Measurements from ENCODE around the gene SUSD1. TPM values are rescaled to one million over a fixed set of nuclear protein-coding genes. Genes with fewer than 3 reads are reported as not detected.

The SUSD1 gene
- total and polyA plus RNA-seq, 2 donors (not counting 1 experiment from before 2014, with no cell fraction given) = 5.7 to 7.5 TPM

DNA sequence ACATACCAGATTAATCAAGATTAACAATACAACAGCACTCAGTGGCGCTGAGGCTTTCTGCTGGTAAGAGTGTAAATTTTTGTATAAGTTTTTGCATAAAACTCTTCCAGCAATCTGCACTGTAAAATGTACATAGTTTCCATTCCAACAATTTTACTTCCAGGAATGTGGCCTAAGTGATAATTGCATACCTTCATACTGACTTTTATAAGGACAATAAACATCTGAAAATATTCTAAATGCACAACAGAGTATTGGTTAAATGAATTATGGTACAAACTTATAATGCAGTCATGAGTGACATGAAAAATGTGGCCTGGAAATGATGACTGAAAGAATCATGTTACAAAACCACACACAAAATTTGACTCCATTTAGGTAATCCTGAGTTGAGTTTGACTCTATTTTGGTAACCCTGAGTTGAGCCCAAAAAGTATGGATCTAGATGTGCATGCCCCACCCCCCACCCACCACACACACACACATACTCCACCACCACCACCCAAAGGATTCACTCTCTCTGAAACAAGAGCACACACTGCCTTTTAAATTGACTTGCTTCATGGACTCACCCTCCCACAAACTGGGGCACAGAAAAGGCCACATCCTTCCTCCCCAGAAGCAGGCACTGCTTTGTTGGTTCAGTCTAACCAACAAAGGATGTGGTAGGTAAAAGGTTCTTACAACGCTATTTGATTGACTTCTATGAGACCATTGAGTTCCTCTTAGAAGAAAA is 137.6 kb downstream of the SUSD1 start:
- Histone ChIP-seq H3K4me3 (ENCODE audit: control extremely low read depth in 1 of 5, extremely low read depth in 1 of 5, insufficient read depth in 1 of 5, low read depth in 2 of 5, low read length in 4 of 5) (peak overlapping the region in 1 of 5 experiments; percentile 18), H3K4me2 (replicated peaks; ENCODE audit: low read depth, low read length, poor library complexity, severe bottlenecking) (peak overlapping the region; percentile 59), H3K27me3 (replicated peaks in 1 of 4; ENCODE audit: control extremely low read depth in 1 of 4, control insufficient read depth in 3 of 4, insufficient read depth in 4 of 4, low read length in 3 of 4) (no peaks in the 10 kb centered on the region), H2AFZ (ENCODE audit: insufficient read depth, low read depth, low read length, poor library complexity, severe bottlenecking) (no peak overlapping the region), H3K27ac (ENCODE audit: low read length in 2 of 2) (peak overlapping the region; percentile 56 to 72), H3K79me2 (ENCODE audit: control insufficient read depth, insufficient read depth, low read length) (no peaks in the 10 kb centered on the region), H3K4me1 (ENCODE audit: control insufficient read depth in 2 of 2, insufficient read depth in 2 of 2, low read length in 2 of 2) (peaks cover 75 to 77% of the 10 kb centered on the region in 2 donors), H3K36me3 (replicated peaks in 1 of 2; ENCODE audit: control extremely low read depth in 1 of 2, control insufficient read depth in 1 of 2, extremely low read depth in 1 of 2, insufficient read depth in 2 of 2, low read length in 1 of 2) (no peaks in the 10 kb centered on the region), H3K9ac (ENCODE audit: low read length) (no peak overlapping the region), H3K9me3 (ENCODE audit: control extremely low read depth in 1 of 3, control insufficient read depth in 2 of 3, insufficient read depth in 1 of 3, low read length in 2 of 3) (peaks cover 0 to 5% (median 0%) of the 10 kb centered on the region in 3 donors), H4K20me1 (ENCODE audit: control insufficient read depth, insufficient read depth, low read length, poor library complexity, severe bottlenecking) (no peaks in the 10 kb centered on the region)
- Mint-ChIP-seq H3K27ac (peak overlapping the region; percentile 95), H3K4me1 (peaks cover 72% of the 10 kb centered on the region), H3K27me3 (no peaks in the 10 kb centered on the region), H3K4me3 (peak overlapping the region; percentile 81), H3K9me3 (ENCODE audit: insufficient read depth) (no peaks in the 10 kb centered on the region)
- CTCF ChIA-PET = interaction anchor here (1.6 kb wide), 1 partner anchor 140 kb away, joined by 4 read pairs; no protein-coding TSS in a partner anchor
- POLR2A ChIA-PET = no interaction called here
- TF ChIP-seq EZH2 (IDR thresholded peaks at IDR 0.05; ENCODE audit: borderline replicate concordance, insufficient read depth, low read depth, low read length, poor library complexity, severe bottlenecking) (no peak), CTCF (IDR thresholded peaks at IDR 0.05) (no peak)
- peak; percentile 84 for DNase-seq
- WGBS (ENCODE audit: insufficient coverage) = no CpG with 5 or more reads among the region's 2 CpGs
- intact Hi-C loops (cut with micrococcal nuclease) = loop anchor here (1.0 to 2.0 kb wide), 2 partner anchors 111 to 406 kb away; partner anchors contain the start of gene DNAJC25
- ATAC-seq (ENCODE audit: low read depth) = peak; percentile 68

Measured in B cell (primary cell).